Bone marrow (tissue), 2 donors: Measurements from ENCODE around the gene GRM3.
"Not testable (repeated sequence)": the region's sequence is repeated elsewhere in the genome, so short reads cannot be mapped to it uniquely, and the experiment has no call there.

Experiments used
- DNase-seq, 2 donors: peaks; one replicate each; lab custom pipeline; 2025; lab: John Stamatoyannopoulos, UW

The GRM3 gene

GRCh38 chr7:86643561-86644281 is at the start of gene GRM3:
Gene GRM3 (plus strand): TSS chr7:86643909. CDS start chr7:86765146, 121,237 bp downstream.
- DNase-seq = no peak

GRCh38 chr7:86598311-86598710 is 45.4 kb upstream of the GRM3 start:
- no peak for DNase-seq

GRCh38 chr7:86598721-86599120 is 45.0 kb upstream of the GRM3 start:
- no peak for DNase-seq

GRCh38 chr7:86600506-86601290 is 43.0 kb upstream of the GRM3 start:
- no peak for DNase-seq

GRCh38 chr7:86615711-86616110 is 28.0 kb upstream of the GRM3 start:
- DNase-seq = not testable (repeated sequence)

GRCh38 chr7:86644282-86645224 is 844 bp downstream of the GRM3 start:
- no peak for DNase-seq

GRCh38 chr7:86645225-86645608 is 1.5 kb downstream of the GRM3 start:
- no peak for DNase-seq

GRCh38 chr7:86645676-86646276 is 2.1 kb downstream of the GRM3 start:
- DNase-seq = no peak

GRCh38 chr7:86647385-86648094 is 3.8 kb downstream of the GRM3 start:
- DNase-seq = no peak

GRCh38 chr7:86648169-86648568 is 4.5 kb downstream of the GRM3 start:
- DNase-seq = no peak

- no peak for DNase-seq
Observed at GRCh38 chr7:86653919-86654659, 10.4 kb downstream of the GRM3 start.

- DNase-seq = no peak
Observed at GRCh38 chr7:86657948-86658347, 14.2 kb downstream of the GRM3 start.

- DNase-seq = no peak
Observed at GRCh38 chr7:86660950-86661462, 17.3 kb downstream of the GRM3 start.

- DNase-seq = no peak
Observed at GRCh38 chr7:86664486-86664885, 20.8 kb downstream of the GRM3 start.

- no peak for DNase-seq
Observed at GRCh38 chr7:86664991-86665390, 21.3 kb downstream of the GRM3 start.

GRCh38 chr7:86665669-86666068 is 22.0 kb downstream of the GRM3 start:
- DNase-seq = no peak

- DNase-seq = no peak
Observed at GRCh38 chr7:86667732-86668131, 24.0 kb downstream of the GRM3 start.

- DNase-seq = no peak
Observed at GRCh38 chr7:86668315-86668714, 24.6 kb downstream of the GRM3 start.

GRCh38 chr7:86687831-86688230 is 44.1 kb downstream of the GRM3 start:
- no peak for DNase-seq

GRCh38 chr7:86689363-86689762 is 45.7 kb downstream of the GRM3 start:
- no peak for DNase-seq
